ENCODE data around the gene MRPS33. TPM values are rescaled to one million over a fixed set of nuclear protein-coding genes. Genes with fewer than 3 reads are reported as not detected.

Gene MRPS33
- total RNA-seq, 1 experiment from 2014 or later: 57.1 TPM

GRCh38 chr7:140990193-140990962 lies 24.4 kb downstream of the MRPS33 start:
- POLR2A ChIA-PET (ENCODE audit: unreplicated experiment): interaction anchor here (0.6 kb wide), 1 partner anchor 21 kb away, joined by 3 read pairs; no protein-coding TSS in a partner anchor
- Histone ChIP-seq H3K36me3 (ENCODE audit: low read depth, low read length) (no peaks in the 10 kb centered on the region), H3K4me3 (ENCODE audit: low read length) (no peak overlapping the region), H3K27me3 (ENCODE audit: low read length) (no peaks in the 10 kb centered on the region), H3K4me1 (ENCODE audit: insufficient read depth, low read length) (0 out of 2 replicates have a peak, but pooled peaks cover 7% of the 10 kb centered on the region), H3K27ac (ENCODE audit: low read length) (no peak overlapping the region), H3K4me2 (ENCODE audit: low read length) (no peak overlapping the region), H3F3A (ENCODE audit: low read length, unreplicated experiment) (no peaks in the 10 kb centered on the region), H4K20me1 (ENCODE audit: low read length) (no peaks in the 10 kb centered on the region), H2AFZ (ENCODE audit: low read length) (no peak overlapping the region), H3K79me2 (ENCODE audit: low read length) (no peaks in the 10 kb centered on the region), H3K9me3 (ENCODE audit: low read length) (no peaks in the 10 kb centered on the region), H3K9ac (ENCODE audit: low read length) (no peak overlapping the region), H3K9me2 (replicated peaks; ENCODE audit: low read length) (no peaks in the 10 kb centered on the region)
- BruUV-seq (replicated peaks): no TSS peak
- ATAC-seq (peak; percentile 64), DNase-seq (peak; percentile 21)
- intact Hi-C loops (cut with micrococcal nuclease): loop anchor here (10.0 kb wide), 1 partner anchor 1846 kb away; no protein-coding TSS in a partner anchor
- TF ChIP-seq CTCF (conservative IDR thresholded peaks at IDR 0.05; ENCODE audit: low read depth, low read length): no peak
- no peak for TF ChIP-seq EZH2phosphoT487 (IDR thresholded peaks at IDR 0.05; ENCODE audit: borderline replicate concordance, low read length)
- no peak for TF ChIP-seq EZH2 (IDR thresholded peaks at IDR 0.05; ENCODE audit: low read length, unreplicated experiment)
- CTCF ChIA-PET: no interaction called here

DNA sequence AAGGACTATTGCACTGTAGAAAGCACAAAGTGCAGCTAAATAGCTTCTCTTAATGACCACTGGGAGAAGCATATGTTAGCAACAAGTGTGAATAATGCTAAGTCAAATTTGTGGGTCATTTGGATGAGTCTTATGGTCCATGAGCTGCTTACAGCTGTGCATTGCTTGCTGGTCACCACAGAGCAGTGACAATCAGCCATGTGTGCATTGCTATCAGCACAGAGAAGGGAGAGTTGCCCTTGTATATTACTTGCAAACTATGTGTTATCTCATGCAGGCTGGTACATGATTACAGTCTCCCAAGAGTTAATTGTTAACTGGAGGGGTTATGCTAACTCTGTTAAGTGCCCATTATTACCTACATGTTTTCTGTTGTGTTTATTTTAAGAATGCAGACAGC lies 25.7 kb downstream of the MRPS33 start:
- DNase-seq (no peak), ATAC-seq (no peak)
- no peak overlapping the region for H3K4me3 ChIP-seq (ENCODE audit: low read length)
- intact Hi-C loops (cut with micrococcal nuclease): no loop called here
- H3K9me2 ChIP-seq (replicated peaks; ENCODE audit: low read length): no peaks in the 10 kb centered on the region
- H3K79me2 ChIP-seq (ENCODE audit: low read length): no peaks in the 10 kb centered on the region
- CTCF ChIA-PET: no interaction called here
- no peaks in the 10 kb centered on the region for H3K27me3 ChIP-seq (ENCODE audit: low read length)
- H3K36me3 ChIP-seq (ENCODE audit: low read depth, low read length): no peaks in the 10 kb centered on the region
- H4K20me1 ChIP-seq (ENCODE audit: low read length): no peaks in the 10 kb centered on the region
- H3K9ac ChIP-seq (ENCODE audit: low read length): no peak overlapping the region
- H3K9me3 ChIP-seq (ENCODE audit: low read length): no peaks in the 10 kb centered on the region
- no peak for TF ChIP-seq EZH2 (IDR thresholded peaks at IDR 0.05; ENCODE audit: low read length, unreplicated experiment)
- no peak for TF ChIP-seq CTCF (conservative IDR thresholded peaks at IDR 0.05; ENCODE audit: low read depth, low read length)
- TF ChIP-seq EZH2phosphoT487 (IDR thresholded peaks at IDR 0.05; ENCODE audit: borderline replicate concordance, low read length): no peak
- H3K4me2 ChIP-seq (ENCODE audit: low read length): no peak overlapping the region
- no peaks in the 10 kb centered on the region for H3F3A ChIP-seq (ENCODE audit: low read length, unreplicated experiment)
- no peak overlapping the region for H2AFZ ChIP-seq (ENCODE audit: low read length)
- POLR2A ChIA-PET (ENCODE audit: unreplicated experiment): no interaction called here
- no peak overlapping the region for H3K27ac ChIP-seq (ENCODE audit: low read length)
- 0 out of 2 replicates have a peak, but pooled peaks cover 7% of the 10 kb centered on the region for H3K4me1 ChIP-seq (ENCODE audit: insufficient read depth, low read length)
- BruUV-seq (replicated peaks): no TSS peak

DNA sequence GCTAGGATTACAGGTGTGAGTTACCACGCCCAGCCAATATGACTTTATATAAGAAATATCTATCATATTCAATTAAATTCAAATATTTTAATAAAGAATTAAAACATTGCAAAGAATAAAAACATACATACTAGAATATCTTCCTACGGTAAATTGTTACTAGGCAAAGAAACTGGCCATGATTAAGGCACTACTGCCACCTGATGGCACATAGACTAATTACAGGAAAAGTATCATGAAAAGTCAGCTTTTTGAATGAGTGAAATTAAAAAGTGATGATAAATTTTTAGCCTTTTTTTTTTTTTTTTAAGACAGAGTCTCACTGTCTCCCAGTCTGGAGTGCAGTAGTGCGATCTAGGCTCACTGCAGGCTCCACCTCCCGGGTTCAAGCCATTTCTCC lies 30.9 kb downstream of the MRPS33 start:
- BruUV-seq (replicated peaks): no TSS peak
- ChIA-PET CTCF (interaction anchor here (0.6 to 3.7 kb wide), 7 partner anchors 17 to 342 kb away, joined by 3 to 36 read pairs (median 4); no protein-coding TSS in a partner anchor), POLR2A (ENCODE audit: unreplicated experiment) (interaction anchor here (0.6 to 0.7 kb wide), 2 partner anchors 31 to 85 kb away, joined by 3 to 4 read pairs; partner anchors contain the start of gene MRPS33)
- H2AFZ ChIP-seq (ENCODE audit: low read length): no peak overlapping the region
- H4K20me1 ChIP-seq (ENCODE audit: low read length): no peaks in the 10 kb centered on the region
- intact Hi-C loops (cut with micrococcal nuclease): loop anchor here (2.0 kb wide), 2 partner anchors 59 to 323 kb away; partner anchors contain the start of gene BRAF
- H3K27ac ChIP-seq (ENCODE audit: low read length): no peak overlapping the region
- peaks cover 10% of the 10 kb centered on the region for H3K4me1 ChIP-seq (ENCODE audit: insufficient read depth, low read length)
- H3K27me3 ChIP-seq (ENCODE audit: low read length): no peaks in the 10 kb centered on the region
- no peak overlapping the region for H3K4me2 ChIP-seq (ENCODE audit: low read length)
- no peaks in the 10 kb centered on the region for H3F3A ChIP-seq (ENCODE audit: low read length, unreplicated experiment)
- no peaks in the 10 kb centered on the region for H3K9me2 ChIP-seq (replicated peaks; ENCODE audit: low read length)
- H3K79me2 ChIP-seq (ENCODE audit: low read length): no peaks in the 10 kb centered on the region
- DNase-seq (peak; percentile 64), ATAC-seq (no peak)
- H3K9ac ChIP-seq (ENCODE audit: low read length): no peak overlapping the region
- H3K9me3 ChIP-seq (ENCODE audit: low read length): no peaks in the 10 kb centered on the region
- TF ChIP-seq CTCF (conservative IDR thresholded peaks at IDR 0.05; ENCODE audit: low read depth, low read length) (peak; percentile 65), EZH2phosphoT487 (IDR thresholded peaks at IDR 0.05; ENCODE audit: borderline replicate concordance, low read length) (no peak), EZH2 (IDR thresholded peaks at IDR 0.05; ENCODE audit: low read length, unreplicated experiment) (no peak)
- no peak overlapping the region for H3K4me3 ChIP-seq (ENCODE audit: low read length)
- no peaks in the 10 kb centered on the region for H3K36me3 ChIP-seq (ENCODE audit: low read depth, low read length)

Data from PC-3 (cell line).